DND-41 (cell line): ENCODE measurements around the gene TYW1.
"Not testable (repeated sequence)": the region's sequence is repeated elsewhere in the genome, so short reads cannot be mapped to it uniquely, and the experiment has no call there.

ENCODE experiments used
- ATAC-seq: fragments of 200-7000 bp; cut with Tn5 transposase; 3 replicates; pipeline ENCODE4 v1.9.1; 2021; ENCODE audit warnings: low read depth; ENCODE audit not compliant: insufficient read depth
- DNase-seq: peaks from one replicate; pipeline ENCODE4 v3.0.0-alpha.2; 2020
- H2AFZ ChIP-seq: 2 replicates; pipeline ENCODE4 v1.6.0; 2012; ENCODE audit warnings: low read depth, low read length
- H3K27ac ChIP-seq: 2 replicates; pipeline ENCODE4 v1.5.1; 2012; ENCODE audit warnings: low read length, inconsistent platforms
- H3K27me3 ChIP-seq: fragments of 200-600 bp; sonication (generic); 2 replicates; pipeline ENCODE4 v1.6.0; 2012; ENCODE audit warnings: low read length, mild to moderate bottlenecking, inconsistent platforms; ENCODE audit not compliant: insufficient read depth, poor library complexity
- H3K36me3 ChIP-seq: 2 replicates; pipeline ENCODE4 v1.5.1; 2012; ENCODE audit warnings: low read length, inconsistent platforms; ENCODE audit not compliant: insufficient read depth
- H3K4me1 ChIP-seq: 2 replicates; pipeline ENCODE4 v1.5.1; 2012; ENCODE audit warnings: mild to moderate bottlenecking, low read length; ENCODE audit not compliant: insufficient read depth
- H3K4me2 ChIP-seq: 2 replicates; pipeline ENCODE4 v1.6.0; 2012; ENCODE audit warnings: mild to moderate bottlenecking, moderate library complexity, low read length, inconsistent platforms; ENCODE audit not compliant: insufficient read depth
- H3K4me3 ChIP-seq, 2 experiments: fragments of 200-600 bp in 1 of 2; shearing (Covaris generic) in 1 of 2; 2 replicates each; pipeline ENCODE4 v1.5.1; 2012 to 2016; ENCODE audit warnings: inconsistent platforms in 2 of 2, low read length in 2 of 2, mild to moderate bottlenecking in 2 of 2, low read depth in 1 of 2, moderate library complexity in 1 of 2
- H3K79me2 ChIP-seq: 2 replicates; pipeline ENCODE4 v1.6.0; 2012; ENCODE audit warnings: low read length, inconsistent platforms; ENCODE audit not compliant: insufficient read depth
- H3K9ac ChIP-seq: 2 replicates; pipeline ENCODE4 v1.6.0; 2012; ENCODE audit warnings: low read depth, mild to moderate bottlenecking, inconsistent platforms, low read length, moderate library complexity
- H3K9me3 ChIP-seq: 2 replicates; pipeline ENCODE4 v1.5.1; 2012; ENCODE audit warnings: low read length, moderate library complexity, mild to moderate bottlenecking, inconsistent platforms; ENCODE audit not compliant: insufficient read depth, severe bottlenecking
- H4K20me1 ChIP-seq: 2 replicates; pipeline ENCODE4 v1.6.0; 2012; ENCODE audit warnings: low read length; ENCODE audit not compliant: insufficient read depth
- EZH2 ChIP-seq: IDR thresholded peaks from 3 replicates; pipeline ENCODE4 v1.6.1; 2012; ENCODE audit warnings: borderline replicate concordance, low read depth, mild to moderate bottlenecking, moderate library complexity, low read length, inconsistent platforms; ENCODE audit not compliant: severe bottlenecking
- TF ChIP-seq, protein P1 (sequence below): IDR thresholded peaks from 2 replicates; pipeline ENCODE4 v1.5.1; 2012; ENCODE audit warnings: borderline replicate concordance, low read length, moderate library complexity, mild to moderate bottlenecking; ENCODE audit not compliant: poor library complexity, severe bottlenecking; ENCODE audit errors: extremely low read depth

The TYW1 gene

GRCh38 chr7:67089261-67089660 lies 92.6 kb downstream of the TYW1 start:
- not testable (repeated sequence) for DNase-seq, ATAC-seq

DNA sequence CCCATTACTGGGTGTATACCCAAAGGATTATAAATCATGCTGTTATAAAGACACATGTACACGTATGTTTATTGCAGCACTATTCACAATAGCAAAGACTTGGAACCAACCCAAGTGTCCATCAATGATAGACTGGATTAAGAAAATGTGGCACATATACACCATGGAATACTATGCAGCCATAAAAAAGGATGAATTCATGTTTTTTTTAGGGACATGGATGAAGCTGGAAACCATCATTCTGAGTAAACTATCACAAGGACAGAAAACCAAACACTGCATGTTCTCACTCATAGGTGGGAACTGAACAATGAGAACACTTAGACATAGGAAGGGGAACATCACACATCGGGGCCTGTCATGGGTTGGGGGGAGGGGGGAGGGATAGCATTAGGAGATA lies 94.4 kb downstream of the TYW1 start:
- H3K9me3 ChIP-seq, H3K9ac ChIP-seq, H2AFZ ChIP-seq, ATAC-seq, H3K27me3 ChIP-seq, H3K27ac ChIP-seq, H3K79me2 ChIP-seq, H3K4me2 ChIP-seq, H3K36me3 ChIP-seq, H3K4me1 ChIP-seq, DNase-seq, H4K20me1 ChIP-seq, H3K4me3 ChIP-seq: not testable (repeated sequence)

More at GRCh38 chr7:67089261-67089660, 92.6 kb downstream of the TYW1 start:
- H3K9me3 ChIP-seq, H3K9ac ChIP-seq, H2AFZ ChIP-seq, H3K4me2 ChIP-seq, H3K36me3 ChIP-seq, H3K4me1 ChIP-seq, H3K79me2 ChIP-seq, H3K27ac ChIP-seq, H3K4me3 ChIP-seq, H3K27me3 ChIP-seq, H4K20me1 ChIP-seq: not testable (repeated sequence)

DNA sequence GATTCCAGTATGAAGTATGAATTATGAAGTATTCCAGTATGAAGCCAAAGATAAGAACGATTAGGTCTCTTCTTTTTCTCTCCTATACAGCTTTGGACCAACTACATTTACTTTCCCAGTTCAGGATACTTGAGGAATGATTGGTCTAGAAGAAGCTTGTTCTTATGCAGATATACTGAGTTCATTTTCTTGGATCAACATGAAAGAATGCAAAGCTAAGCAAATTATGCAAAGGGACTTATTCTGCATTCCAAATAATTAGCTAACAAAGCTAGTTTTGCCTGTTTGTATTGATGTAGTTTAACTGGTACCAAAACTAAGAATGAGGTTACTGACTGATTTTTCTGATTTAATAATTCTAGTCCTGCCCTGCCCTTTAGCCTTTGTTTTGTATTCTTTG lies 101.4 kb downstream of the TYW1 start:
- H3K27ac ChIP-seq, H3K27me3 ChIP-seq, H3K79me2 ChIP-seq, H2AFZ ChIP-seq, H3K9me3 ChIP-seq, H3K4me3 ChIP-seq, H3K36me3 ChIP-seq, H3K4me1 ChIP-seq, DNase-seq, ATAC-seq, H4K20me1 ChIP-seq, H3K9ac ChIP-seq, H3K4me2 ChIP-seq: not testable (repeated sequence)

GRCh38 chr7:67099406-67099805 lies 102.8 kb downstream of the TYW1 start:
- H3K4me2 ChIP-seq, ATAC-seq, H3K79me2 ChIP-seq, H3K9ac ChIP-seq, H3K9me3 ChIP-seq, H3K27me3 ChIP-seq, H3K4me1 ChIP-seq, H3K4me3 ChIP-seq, DNase-seq, H2AFZ ChIP-seq, H3K36me3 ChIP-seq, H4K20me1 ChIP-seq, H3K27ac ChIP-seq: not testable (repeated sequence)

DNA sequence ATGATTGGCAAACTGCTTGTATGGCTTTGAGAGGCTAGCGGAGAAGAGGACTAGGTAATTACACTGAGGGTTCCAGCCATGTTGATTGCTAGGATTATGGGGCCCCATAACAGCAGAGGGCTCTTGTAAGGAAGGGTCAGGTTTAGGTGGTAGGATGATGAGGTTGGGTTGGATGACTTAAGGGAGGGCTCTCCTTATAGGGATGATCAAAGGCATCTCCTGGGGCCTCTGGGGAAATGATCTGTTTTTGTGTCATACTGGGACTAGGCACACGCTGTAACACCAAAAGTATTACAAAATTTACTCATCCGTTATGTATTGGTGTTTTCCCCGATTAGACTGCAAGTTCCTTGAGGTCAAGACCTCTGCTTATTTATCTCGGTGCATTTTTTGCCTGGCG lies 103.4 kb downstream of the TYW1 start:
- not testable (repeated sequence) for H3K27ac ChIP-seq, H4K20me1 ChIP-seq, H3K9me3 ChIP-seq, H3K4me1 ChIP-seq, H3K79me2 ChIP-seq, H3K4me2 ChIP-seq, DNase-seq, H3K4me3 ChIP-seq, ATAC-seq, H3K36me3 ChIP-seq, H3K27me3 ChIP-seq, H2AFZ ChIP-seq, H3K9ac ChIP-seq

DNA sequence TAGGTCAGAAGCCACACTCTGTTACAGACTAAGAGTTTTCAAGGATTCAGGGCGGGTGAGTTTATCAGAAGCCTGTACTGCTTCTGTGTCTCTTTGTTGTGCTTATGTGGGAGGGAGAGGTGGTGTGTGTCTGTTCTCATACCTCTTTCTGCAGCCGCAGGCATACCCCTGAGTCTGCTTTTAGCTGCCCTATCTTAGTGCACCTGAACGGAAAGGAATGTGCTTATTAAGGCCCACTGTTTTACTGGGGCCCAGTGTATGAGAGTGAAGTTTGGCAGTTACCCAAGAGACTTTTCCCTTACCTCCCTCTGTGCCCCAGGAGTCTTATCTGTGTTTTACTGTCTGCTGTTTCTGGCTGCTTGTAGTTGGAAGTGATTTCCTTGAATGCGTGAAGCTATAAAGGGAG lies 104.3 kb downstream of the TYW1 start:
- Histone ChIP-seq H3K4me2 (no peak overlapping the region), H3K9me3 (no peaks in the 10 kb centered on the region)
- TF ChIP-seq EZH2 = no peak
- TF ChIP-seq, protein P1, sequence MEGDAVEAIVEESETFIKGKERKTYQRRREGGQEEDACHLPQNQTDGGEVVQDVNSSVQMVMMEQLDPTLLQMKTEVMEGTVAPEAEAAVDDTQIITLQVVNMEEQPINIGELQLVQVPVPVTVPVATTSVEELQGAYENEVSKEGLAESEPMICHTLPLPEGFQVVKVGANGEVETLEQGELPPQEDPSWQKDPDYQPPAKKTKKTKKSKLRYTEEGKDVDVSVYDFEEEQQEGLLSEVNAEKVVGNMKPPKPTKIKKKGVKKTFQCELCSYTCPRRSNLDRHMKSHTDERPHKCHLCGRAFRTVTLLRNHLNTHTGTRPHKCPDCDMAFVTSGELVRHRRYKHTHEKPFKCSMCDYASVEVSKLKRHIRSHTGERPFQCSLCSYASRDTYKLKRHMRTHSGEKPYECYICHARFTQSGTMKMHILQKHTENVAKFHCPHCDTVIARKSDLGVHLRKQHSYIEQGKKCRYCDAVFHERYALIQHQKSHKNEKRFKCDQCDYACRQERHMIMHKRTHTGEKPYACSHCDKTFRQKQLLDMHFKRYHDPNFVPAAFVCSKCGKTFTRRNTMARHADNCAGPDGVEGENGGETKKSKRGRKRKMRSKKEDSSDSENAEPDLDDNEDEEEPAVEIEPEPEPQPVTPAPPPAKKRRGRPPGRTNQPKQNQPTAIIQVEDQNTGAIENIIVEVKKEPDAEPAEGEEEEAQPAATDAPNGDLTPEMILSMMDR = no peak

DNA sequence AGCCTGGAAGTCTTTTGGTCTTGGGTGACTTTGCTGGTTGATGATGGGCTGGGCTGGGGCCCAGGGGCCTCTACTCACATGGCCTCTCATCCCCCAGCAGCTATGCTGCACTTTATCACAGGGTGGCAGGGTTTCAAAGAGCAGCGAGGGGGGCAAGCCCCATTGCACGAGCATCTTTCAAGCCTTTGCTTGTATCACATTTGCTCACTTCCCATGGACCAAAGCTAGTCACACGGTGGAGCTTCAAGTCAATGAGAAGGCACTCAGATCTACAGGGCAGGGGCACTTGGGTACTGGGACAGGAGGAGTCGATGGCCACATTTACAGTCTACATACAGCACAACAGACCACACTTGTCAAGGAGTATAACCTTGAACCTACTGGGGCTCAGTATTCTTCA lies 108.3 kb downstream of the TYW1 start:
- H3K9me3 ChIP-seq, H2AFZ ChIP-seq, H4K20me1 ChIP-seq, H3K4me3 ChIP-seq, H3K79me2 ChIP-seq, H3K9ac ChIP-seq, H3K36me3 ChIP-seq, H3K27me3 ChIP-seq: not testable (repeated sequence)
- Histone ChIP-seq H3K4me1 (peaks cover 19% of the 10 kb centered on the region), H3K4me2 (peak overlapping the region; percentile 19; the same call in 1 of the 2 replicates), H3K27ac (0 out of 2 replicates have a peak overlapping the region, but pooled peaks have one; percentile 22)
- ATAC-seq = peak; percentile 71
- peak; percentile 15 for DNase-seq

More for the DNA sequence above, 104.3 kb downstream of the TYW1 start:
- Histone ChIP-seq H3K9ac (no peak overlapping the region), H3K27me3 (no peaks in the 10 kb centered on the region), H3K4me1 (peaks cover 17% of the 10 kb centered on the region), H3K36me3 (no peaks in the 10 kb centered on the region; the same call in 1 of the 2 replicates), H4K20me1 (no peaks in the 10 kb centered on the region), H2AFZ (no peak overlapping the region), H3K4me3 (no peak overlapping the region), H3K27ac (no peak overlapping the region), H3K79me2 (no peaks in the 10 kb centered on the region)
- ATAC-seq (no peak), DNase-seq (no peak)
